ENCODE measurements around the gene CLDN9. TPM values are rescaled to one million over a fixed set of nuclear protein-coding genes. Genes with fewer than 3 reads are reported as not detected.

CLDN9 gene
- total RNA-seq, 1 experiment from 2014 or later = not detected

DNA sequence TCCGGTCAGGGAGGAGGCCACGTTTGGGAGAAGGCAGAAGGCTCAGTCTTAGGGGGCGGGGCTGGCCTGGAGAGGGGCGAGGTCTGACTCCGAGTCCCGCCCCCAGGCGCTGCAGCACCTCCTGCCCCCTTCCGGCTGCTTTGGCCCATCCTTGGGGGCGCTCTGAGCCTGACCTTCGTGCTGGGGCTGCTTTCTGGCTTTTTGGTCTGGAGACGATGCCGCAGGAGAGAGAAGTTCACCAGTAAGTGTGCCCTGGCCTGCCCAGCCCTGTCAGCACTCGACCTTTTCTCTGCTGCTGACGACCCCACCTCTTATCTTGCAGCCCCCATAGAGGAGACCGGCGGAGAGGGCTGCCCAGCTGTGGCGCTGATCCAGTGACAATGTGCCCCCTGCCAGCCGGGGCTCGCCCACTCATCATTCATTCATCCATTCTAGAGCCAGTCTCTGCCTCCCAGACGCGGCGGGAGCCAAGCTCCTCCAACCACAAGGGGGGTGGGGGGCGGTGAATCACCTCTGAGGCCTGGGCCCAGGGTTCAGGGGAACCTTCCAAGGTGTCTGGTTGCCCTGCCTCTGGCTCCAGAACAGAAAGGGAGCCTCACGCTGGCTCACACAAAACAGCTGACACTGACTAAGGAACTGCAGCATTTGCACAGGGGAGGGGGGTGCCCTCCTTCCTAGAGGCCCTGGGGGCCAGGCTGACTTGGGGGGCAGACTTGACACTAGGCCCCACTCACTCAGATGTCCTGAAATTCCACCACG, 8.9 kb downstream of the CLDN9 start:
- Histone ChIP-seq H3K36me3 (peaks cover 39% of the 10 kb centered on the region), H3K27me3 (no peaks in the 10 kb centered on the region), H3K4me3 (peak overlapping the region; percentile 99), H3K9me3 (no peaks in the 10 kb centered on the region)
- peak; percentile 100 for DNase-seq

DNA sequence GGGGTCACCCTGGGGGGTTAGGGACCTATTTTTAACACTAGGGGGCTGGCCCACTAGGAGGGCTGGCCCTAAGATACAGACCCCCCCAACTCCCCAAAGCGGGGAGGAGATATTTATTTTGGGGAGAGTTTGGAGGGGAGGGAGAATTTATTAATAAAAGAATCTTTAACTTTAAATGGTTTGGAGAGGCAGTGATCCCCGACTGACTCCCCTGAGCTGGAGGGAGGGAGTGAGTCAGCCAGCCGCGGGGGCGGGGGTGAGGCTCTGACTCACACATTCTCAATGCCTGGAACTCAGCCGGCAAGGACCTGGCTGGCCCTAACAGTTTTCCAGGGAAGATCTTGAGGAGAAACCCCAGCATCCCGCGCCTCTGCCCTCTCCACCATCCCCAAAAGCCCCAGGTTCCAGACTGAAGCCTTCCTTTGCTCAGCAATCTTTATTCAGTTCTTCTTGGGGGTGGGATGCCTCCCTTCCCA, 9.5 kb downstream of the CLDN9 start:
- Histone ChIP-seq H3K27me3 (no peaks in the 10 kb centered on the region), H3K36me3 (peaks cover 45% of the 10 kb centered on the region), H3K9me3 (no peaks in the 10 kb centered on the region), H3K4me3 (peak overlapping the region; percentile 99)
- peak; percentile 95 for DNase-seq

DNA sequence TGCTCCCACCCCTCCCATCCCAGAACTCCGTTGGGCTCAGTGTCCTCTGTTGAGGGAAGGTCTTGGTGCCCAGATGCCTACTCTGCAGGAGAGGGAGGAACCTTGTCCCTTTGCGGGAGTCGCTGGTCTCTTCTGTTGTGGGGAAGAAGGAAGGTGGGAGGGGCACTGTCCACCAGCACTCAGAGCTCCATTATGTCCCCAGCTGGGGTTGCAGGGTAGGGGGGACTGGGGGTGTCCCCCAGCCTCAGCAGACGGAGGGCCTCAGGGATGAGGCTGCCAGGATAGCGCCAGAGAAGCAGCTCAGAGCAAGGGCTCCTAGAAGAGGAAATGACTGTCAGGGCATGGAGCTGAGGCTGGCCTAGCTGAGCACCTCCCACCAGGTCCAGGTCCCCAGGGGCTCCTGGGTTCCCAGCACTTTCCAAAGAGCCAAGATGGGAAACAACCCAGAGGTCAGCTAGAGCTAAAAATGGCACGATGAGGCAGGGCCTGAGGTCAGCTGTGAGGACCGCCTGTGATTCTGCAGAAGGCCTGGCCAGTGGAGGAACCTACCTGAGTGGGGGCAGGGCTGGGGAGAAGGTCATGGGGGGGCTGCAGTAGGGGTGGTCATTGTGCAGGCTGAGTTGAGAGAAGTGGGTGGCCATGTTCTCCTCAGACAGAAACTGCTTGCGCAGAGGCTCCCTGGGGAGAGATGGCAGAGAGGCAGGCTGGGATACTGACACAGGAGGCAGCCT, 10.1 kb downstream of the CLDN9 start:
- Histone ChIP-seq H3K27me3 (no peaks in the 10 kb centered on the region), H3K36me3 (peaks cover 47% of the 10 kb centered on the region), H3K9me3 (no peaks in the 10 kb centered on the region), H3K4me3 (peak overlapping the region; percentile 99)
- DNase-seq = peak; percentile 90

DNA sequence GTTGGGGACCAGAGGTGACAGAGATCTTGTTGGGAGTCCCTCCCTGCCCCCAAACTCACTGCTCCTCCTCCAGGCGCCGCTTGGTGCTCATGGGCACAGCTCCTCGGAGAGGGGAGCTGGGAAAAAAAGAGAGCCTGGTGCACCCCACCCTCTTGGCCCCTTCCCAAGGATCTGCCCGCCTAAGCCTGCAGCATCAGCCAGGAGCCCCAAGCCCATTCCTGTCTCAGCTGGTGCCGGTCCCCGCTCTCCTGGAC, 10.6 kb downstream of the CLDN9 start:
- Histone ChIP-seq H3K9me3 (no peaks in the 10 kb centered on the region), H3K27me3 (no peaks in the 10 kb centered on the region), H3K4me3 (peak overlapping the region; percentile 99), H3K36me3 (peaks cover 48% of the 10 kb centered on the region)
- peak; percentile 99 for DNase-seq

DNA sequence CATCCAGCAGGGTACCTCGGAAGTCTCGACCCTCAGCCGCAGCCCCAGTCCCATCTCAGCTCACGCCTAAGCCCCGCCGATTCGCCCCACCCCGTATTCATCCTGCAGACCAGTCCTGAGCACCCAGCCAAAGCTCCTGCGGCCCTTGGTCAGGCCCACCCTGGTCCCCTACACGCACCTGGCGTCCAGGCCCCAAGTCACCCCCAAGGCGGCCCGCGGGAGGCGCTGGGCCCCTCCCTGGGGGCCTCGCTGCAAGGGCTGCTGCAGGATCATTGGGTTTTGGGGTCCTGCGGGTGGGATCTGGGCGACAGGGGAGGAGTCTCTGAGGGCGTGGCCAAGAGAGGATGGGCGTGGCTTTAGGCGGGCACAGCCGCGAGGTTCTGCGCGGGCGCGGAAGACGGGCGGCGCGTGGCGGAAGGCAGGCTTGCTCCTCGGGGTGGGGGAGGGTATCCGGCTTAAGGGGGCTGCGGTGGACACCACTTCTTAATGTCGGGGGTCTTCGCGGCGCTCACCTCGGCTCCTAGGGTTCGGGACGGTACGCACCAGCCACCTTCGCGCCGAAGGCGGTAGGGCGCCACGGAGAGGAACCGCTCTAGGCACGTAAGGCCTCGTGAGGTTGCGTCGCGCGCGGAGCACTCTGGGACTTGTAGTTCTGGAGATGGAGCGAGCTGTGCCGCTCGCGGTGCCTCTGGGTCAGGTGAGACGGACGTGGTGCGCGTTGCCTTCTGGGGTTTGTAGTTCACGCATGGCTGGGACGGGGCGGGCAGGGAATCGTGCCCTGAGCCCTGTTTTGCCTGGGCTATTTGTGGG, 11.2 kb downstream of the CLDN9 start, which contains the start of the genes HCFC1R1 and THOC6:
Gene HCFC1R1, minus strand, starts transcription at position 274 of the 810 bp plus-strand sequence. Its CDS starts 1 bp downstream, at position 273.
Gene THOC6, plus strand, starts transcription at position 367 of the 810 bp plus-strand sequence. Its CDS starts 292 bp downstream, at position 659.
- peak; percentile 99 for DNase-seq
- Histone ChIP-seq H3K27me3 (no peaks in the 10 kb centered on the region), H3K36me3 (peaks cover 48% of the 10 kb centered on the region), H3K9me3 (no peaks in the 10 kb centered on the region), H3K4me3 (peak within 1 kb of the TSS; percentile 99)

DNA sequence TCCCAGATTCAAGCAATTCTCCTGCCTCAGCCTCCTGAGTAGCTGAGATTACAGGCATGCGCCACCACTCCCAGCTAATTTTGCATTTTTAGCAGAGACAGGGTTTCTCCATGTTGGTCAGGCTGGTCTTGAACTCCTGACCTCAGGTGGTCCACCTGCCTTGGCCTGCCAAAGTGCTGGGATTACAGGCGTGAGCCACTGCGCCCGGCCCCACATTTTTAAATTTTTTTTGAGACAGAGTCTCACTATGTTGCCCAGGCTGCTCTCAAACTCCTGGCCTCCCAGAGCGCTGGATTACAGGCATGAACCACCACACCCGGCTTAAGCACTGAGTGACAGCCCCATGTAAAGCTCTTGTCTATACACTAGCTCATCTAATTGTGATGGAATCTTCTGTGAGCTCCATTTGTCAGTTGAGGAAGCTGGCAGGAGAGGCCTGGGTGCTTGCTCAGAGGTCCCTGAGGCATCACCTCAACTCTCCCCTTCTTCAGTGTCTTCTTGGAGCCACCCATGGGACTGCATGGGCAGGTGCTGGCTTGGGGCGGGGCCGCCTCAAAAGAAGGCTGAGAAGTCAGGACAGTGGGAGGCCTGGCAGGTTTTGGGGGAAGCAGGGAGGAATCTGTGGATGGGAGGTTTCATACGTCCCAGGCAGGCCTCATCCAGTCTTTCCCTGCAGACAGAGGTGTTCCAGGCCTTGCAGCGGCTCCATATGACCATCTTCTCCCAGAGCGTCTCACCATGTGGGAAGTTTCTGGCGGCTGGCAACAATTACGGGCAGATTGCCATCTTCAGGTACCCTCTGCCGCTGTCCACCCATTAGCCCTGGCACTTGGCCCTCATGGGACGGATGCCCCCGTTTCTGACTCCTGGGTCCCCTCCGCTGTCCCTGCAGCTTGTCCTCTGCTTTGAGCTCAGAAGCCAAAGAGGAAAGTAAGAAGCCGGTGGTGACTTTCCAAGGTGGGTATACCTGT, 12.6 kb downstream of the CLDN9 start:
- H3K4me3 ChIP-seq = no peak overlapping the region
- H3K9me3 ChIP-seq = no peaks in the 10 kb centered on the region
- H3K36me3 ChIP-seq = peaks cover 47% of the 10 kb centered on the region
- H3K27me3 ChIP-seq = no peaks in the 10 kb centered on the region
- no peak for DNase-seq

DNA sequence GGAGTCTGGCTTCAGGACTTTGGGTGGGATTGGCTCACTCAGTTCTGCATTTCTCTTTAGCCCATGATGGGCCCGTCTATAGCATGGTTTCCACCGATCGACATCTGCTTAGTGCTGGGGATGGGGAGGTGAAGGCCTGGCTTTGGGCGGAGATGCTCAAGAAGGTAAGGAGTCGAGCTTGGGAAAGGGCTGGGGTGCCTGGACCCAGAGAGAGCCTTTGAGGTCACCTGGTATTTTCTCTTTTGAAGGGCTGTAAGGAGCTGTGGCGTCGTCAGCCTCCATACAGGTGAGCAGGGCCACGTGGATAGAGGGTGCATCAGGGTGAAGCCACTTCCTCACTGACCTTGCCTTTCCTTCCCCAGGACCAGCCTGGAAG, 13.3 kb downstream of the CLDN9 start:
- H3K4me3 ChIP-seq = no peak overlapping the region
- DNase-seq = no peak
- peaks cover 43% of the 10 kb centered on the region for H3K36me3 ChIP-seq
- H3K9me3 ChIP-seq = no peaks in the 10 kb centered on the region
- no peaks in the 10 kb centered on the region for H3K27me3 ChIP-seq

DNA sequence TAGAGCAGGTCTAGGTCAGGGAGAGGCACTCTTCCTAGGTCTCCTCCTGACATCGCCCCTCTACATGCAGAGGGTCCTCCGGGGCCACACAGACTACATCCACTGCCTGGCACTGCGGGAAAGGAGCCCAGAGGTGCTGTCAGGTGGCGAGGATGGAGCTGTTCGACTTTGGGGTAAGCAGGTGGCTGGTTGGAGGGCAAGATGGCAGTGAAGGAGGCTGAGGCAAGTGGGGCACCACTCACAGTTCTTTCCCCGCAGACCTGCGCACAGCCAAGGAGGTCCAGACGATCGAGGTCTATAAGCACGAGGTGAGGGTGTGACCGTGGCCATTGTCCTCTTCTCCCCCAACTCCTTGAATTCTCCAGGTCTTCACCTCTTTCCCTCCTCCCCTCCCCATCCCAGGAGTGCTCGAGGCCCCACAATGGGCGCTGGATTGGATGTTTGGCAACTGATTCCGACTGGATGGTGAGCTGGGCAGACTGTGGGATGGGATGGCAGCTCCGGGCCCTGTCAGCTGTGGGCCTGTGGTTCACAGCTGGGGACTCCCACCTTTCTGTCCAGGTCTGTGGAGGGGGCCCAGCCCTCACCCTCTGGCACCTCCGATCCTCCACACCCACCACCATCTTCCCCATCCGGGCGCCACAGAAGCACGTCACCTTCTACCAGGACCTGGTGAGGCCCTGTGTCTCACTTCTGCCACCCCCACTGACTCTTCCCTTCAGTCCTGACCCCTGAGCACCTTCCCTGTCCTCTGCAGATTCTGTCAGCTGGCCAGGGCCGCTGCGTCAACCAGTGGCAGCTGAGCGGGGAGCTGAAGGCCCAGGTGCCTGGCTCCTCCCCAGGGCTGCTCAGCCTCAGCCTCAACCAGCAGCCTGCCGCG, 14.1 kb downstream of the CLDN9 start:
- no peak for DNase-seq
- Histone ChIP-seq H3K27me3 (peaks cover 1% of the 10 kb centered on the region; the same call in 1 of the 2 replicates), H3K36me3 (peaks cover 35% of the 10 kb centered on the region), H3K9me3 (no peaks in the 10 kb centered on the region), H3K4me3 (no peak overlapping the region)

DNA sequence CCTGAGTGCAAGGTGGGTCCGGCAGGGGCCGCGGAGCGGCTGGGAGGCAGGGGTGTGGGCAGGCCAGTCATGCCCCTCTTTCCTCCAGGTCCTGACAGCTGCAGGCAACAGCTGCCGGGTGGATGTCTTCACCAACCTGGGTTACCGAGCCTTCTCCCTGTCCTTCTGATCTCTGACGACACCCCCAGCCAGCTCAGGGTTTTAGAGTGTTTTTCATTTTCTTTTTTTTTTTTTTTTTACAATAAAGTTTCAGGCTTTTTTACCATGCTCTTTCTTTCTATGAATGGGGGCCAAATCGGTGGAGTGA, 14.7 kb downstream of the CLDN9 start:
- Histone ChIP-seq H3K36me3 (peaks cover 30% of the 10 kb centered on the region), H3K4me3 (no peak overlapping the region), H3K9me3 (no peaks in the 10 kb centered on the region), H3K27me3 (peaks cover 7% of the 10 kb centered on the region)
- no peak for DNase-seq

DNA sequence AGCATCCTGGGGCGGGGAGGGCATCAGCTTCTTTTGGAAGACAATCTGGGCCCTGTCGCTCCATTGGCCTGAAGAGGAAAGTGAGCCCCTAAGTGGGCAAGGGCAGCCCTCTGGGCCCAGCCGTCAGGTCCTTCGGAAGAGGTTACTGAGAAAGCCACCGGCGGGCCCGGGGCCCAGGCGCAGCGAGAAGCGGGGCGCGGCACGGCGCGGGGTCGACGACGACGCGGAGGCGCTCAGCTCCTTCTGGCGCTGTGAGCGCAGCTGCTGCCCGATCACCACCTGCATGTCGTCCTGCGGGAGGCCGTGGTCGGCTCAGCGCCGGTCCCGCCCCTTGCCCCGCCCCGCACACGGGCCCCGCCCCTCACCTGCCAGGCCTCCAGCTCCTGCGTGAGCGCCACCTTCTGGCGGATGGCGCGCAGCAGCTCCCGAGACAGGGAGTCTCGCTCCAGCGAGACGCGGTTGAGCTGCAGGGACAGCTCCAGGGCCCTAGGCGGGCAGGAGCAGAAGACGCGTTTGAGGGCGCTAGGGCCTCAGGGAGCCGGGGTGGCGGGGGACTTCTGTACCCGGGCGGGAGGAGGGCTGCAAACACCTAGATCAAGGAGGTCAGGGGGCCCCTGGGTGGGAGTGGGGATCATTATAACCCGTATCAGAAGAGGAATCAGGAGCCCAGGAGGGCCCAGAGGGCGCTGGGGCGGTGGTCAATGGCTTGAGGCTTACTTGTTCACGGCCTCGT, 15.4 kb downstream of the CLDN9 start:
- peaks cover 14% of the 10 kb centered on the region for H3K27me3 ChIP-seq
- DNase-seq = peak; percentile 39
- no peaks in the 10 kb centered on the region for H3K9me3 ChIP-seq

DNA sequence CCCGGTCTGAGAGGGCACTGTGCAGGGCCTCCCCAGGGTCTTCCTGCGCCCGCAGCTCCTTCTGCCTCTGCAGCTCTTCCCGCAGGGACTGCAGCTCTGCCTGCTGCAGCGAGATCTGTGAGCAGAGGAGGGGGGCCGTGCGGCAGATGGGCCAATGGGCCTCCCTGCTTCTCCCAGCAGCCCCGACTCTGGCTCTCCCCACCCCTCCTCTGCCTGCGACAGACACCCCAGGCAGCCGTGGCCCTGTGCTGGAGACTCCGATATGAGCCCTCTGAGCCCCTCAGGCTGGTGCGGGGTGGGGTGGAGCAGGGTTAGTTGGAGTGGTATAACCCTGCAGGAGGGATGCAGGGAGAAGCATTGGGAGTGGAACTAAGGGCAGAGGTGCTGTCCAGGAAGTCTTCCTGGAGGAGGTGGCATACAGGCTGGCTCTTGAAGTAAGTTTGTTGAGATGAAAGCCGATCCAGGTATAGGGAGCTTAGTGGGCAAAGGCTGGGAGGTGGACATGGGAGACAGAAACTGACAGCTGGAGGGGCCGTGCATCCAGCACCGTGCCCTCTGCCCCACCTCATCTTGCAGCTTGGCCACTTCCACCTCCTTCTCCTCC, 16.1 kb downstream of the CLDN9 start:
- Histone ChIP-seq H3K27me3 (peaks cover 20% of the 10 kb centered on the region), H3K36me3 (peaks cover 24% of the 10 kb centered on the region), H3K9me3 (no peaks in the 10 kb centered on the region), H3K4me3 (no peak overlapping the region)
- no peak for DNase-seq

More for the DNA sequence above, 15.4 kb downstream of the CLDN9 start:
- Histone ChIP-seq H3K4me3 (no peak overlapping the region), H3K36me3 (peaks cover 24% of the 10 kb centered on the region)

DNA sequence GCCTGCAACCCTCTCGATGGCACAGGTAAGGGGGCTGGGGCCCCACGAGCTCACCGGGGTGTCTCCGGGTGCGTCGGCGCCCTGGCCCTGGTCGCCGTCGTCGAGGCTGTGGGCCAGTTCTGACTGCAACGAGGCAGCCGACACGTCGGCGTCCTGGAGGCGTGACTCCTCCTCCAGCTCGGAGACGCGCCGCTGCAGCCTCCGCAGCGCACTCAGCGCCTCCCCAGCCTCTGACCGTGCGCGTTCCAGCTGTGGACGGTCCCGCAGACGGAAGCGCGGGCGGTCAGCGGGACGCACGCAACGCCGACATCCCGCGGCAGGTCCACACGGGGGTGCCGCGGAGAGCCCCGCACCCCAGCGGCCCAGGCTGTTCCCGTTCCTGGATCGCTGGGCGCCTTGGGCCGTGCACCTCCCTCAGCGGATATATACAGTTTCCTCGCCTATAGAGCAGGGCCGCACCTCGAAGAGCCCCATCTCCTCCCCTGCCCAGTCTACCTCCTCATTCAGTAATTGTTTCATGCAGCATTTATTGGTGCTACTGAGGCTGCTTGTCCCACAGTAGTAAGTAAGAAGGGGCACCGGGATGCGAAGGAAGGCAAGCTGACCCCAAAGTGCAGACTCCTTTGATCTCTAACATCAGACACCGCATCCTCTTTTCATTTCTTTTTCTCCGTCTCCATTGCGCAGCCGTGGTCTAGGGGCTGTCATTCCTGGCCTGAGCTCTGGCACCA, 16.9 kb downstream of the CLDN9 start:
- no peak overlapping the region for H3K4me3 ChIP-seq
- H3K36me3 ChIP-seq = peaks cover 24% of the 10 kb centered on the region
- no peaks in the 10 kb centered on the region for H3K9me3 ChIP-seq
- DNase-seq = no peak
- H3K27me3 ChIP-seq = peaks cover 26% of the 10 kb centered on the region

DNA sequence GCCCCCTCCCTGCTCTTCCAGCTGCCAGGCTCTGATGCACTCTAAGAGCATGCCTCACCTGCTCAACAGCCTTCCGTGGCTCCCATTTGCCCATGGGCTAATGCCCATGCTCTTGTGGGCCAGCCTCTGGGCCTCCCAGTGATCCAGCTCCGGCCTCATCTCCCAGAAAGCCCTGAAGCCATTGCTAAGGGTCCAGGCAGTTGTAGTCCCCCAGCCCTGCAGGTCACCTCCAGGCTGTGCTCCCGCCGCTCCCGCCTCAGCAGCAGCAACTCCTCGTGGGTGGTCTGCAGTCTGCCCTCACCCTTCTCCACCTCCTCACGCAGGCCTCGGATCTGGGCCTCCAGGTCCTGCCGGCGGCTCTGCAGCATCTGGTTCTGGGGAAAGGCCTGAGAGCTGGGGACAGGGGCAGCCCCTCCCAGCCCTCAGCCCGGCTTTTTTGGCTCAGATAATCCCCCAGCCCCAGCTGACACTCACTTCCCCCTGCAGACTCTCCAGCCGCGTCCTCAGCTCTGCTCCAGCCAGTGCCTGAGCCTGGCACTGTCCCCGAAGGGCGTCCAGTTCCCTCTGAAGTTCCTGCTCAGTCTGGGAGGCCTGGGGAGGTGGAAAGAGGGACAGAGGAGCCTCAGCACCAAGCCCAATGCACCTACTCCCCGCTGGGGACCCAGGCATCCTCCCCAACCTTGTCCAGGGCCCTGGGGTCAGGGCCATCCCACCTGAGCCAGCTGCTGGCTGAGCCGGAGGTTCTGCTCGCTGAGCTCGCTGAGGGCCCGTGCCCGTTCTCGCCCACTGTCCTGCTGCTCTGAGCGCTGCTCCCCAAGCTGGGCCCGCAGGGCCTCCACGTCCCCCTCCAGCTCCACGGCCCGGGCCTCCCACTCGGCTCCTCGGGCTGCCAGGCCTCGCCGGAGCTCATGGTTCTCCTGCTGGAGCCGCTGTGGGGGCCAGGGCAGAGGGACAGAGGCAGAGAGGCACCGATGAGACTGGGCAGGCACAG, 17.8 kb downstream of the CLDN9 start:
- H3K27me3 ChIP-seq = peaks cover 30% of the 10 kb centered on the region
- no peaks in the 10 kb centered on the region for H3K9me3 ChIP-seq
- no peak overlapping the region for H3K4me3 ChIP-seq
- peaks cover 19% of the 10 kb centered on the region for H3K36me3 ChIP-seq
- no peak for DNase-seq

Data from MG63 (cell line).